Liver (tissue), 9 donors: Measurements from ENCODE around the gene SVEP1. TPM values are rescaled to one million over a fixed set of nuclear protein-coding genes. Genes with fewer than 3 reads are reported as not detected.

Experiments used
- DNase-seq: peaks from one replicate; pipeline ENCODE4 v3.0.0-alpha.2; 2017; ENCODE audit warnings: low spot score
- H3K27ac ChIP-seq, 2 donors: one replicate each; pipeline ENCODE4 v1.7.0; 2013; ENCODE audit warnings: inconsistent platforms in 2 of 2, low read length in 2 of 2, control low read depth in 1 of 2, low read depth in 1 of 2, mild to moderate bottlenecking in 1 of 2
- H3K27me3 ChIP-seq, 4 donors: one replicate each; pipeline versions ENCODE4 v1.6.1 to v1.7.0; 2013; ENCODE audit warnings: low read length in 3 of 4, inconsistent platforms in 1 of 4, mild to moderate bottlenecking in 1 of 4, moderate library complexity in 1 of 4; ENCODE audit not compliant: control insufficient read depth in 4 of 4, insufficient read depth in 4 of 4
- H3K36me3 ChIP-seq, 4 donors: one replicate each; pipeline versions ENCODE4 v1.6.1 to v1.7.0; 2013; ENCODE audit warnings: low read length in 3 of 4, mild to moderate bottlenecking in 3 of 4, low read depth in 1 of 4, moderate library complexity in 1 of 4; ENCODE audit not compliant: control insufficient read depth in 4 of 4, insufficient read depth in 3 of 4
- H3K4me1 ChIP-seq, 4 donors: one replicate each; pipeline versions ENCODE4 v1.6.1 to v1.7.0; 2013; ENCODE audit warnings: low read length in 3 of 4, mild to moderate bottlenecking in 3 of 4, moderate library complexity in 1 of 4; ENCODE audit not compliant: control insufficient read depth in 4 of 4, insufficient read depth in 4 of 4
- H3K4me3 ChIP-seq, 3 donors: one replicate each; pipeline versions ENCODE4 v1.6.1 to v1.7.0; 2013; ENCODE audit warnings: low read length in 3 of 3, control low read depth in 1 of 3, low read depth in 1 of 3, mild to moderate bottlenecking in 1 of 3
- H3K9ac ChIP-seq, 2 donors: one replicate each; pipeline ENCODE4 v1.7.0; 2013; ENCODE audit warnings: low read length in 2 of 2, mild to moderate bottlenecking in 2 of 2, moderate library complexity in 2 of 2, control low read depth in 1 of 2, low read depth in 1 of 2
- H3K9me3 ChIP-seq, 4 donors: one replicate each; pipeline versions ENCODE4 v1.6.1 to v1.7.0; 2013; ENCODE audit warnings: low read length in 3 of 4; ENCODE audit not compliant: control insufficient read depth in 4 of 4
- ATF3 ChIP-seq: IDR thresholded peaks from 2 replicates; pipeline ENCODE4 v1.6.1; 2016; ENCODE audit warnings: antibody characterized with exemption
- CTCF ChIP-seq: fragments of 150-350 bp; IDR thresholded peaks from 2 replicates; pipeline ENCODE4 v1.5.1; 2017; ENCODE audit warnings: improper control_type of control experiment, low read depth, low read length; ENCODE audit not compliant: missing input control
- EGR1 ChIP-seq, 2 donors: IDR thresholded peaks; 2 replicates each; pipeline ENCODE4 v1.6.1; 2016 to 2018; ENCODE audit warnings: antibody characterized with exemption in 2 of 2, low read depth in 2 of 2
- FOXA1 ChIP-seq: IDR thresholded peaks from 2 replicates; pipeline ENCODE4 v1.6.1; 2016; ENCODE audit warnings: antibody characterized with exemption
- FOXA2 ChIP-seq: IDR thresholded peaks from 2 replicates; pipeline ENCODE4 v1.6.1; 2016; ENCODE audit warnings: antibody characterized with exemption
- GABPA ChIP-seq, 2 donors: IDR thresholded peaks in 1 of 2; conservative IDR thresholded peaks in 1 of 2; 2 replicates each; pipeline ENCODE4 v1.6.1; 2016; ENCODE audit warnings: antibody characterized with exemption in 2 of 2, mild to moderate bottlenecking in 1 of 2, moderate library complexity in 1 of 2
- HNF4A ChIP-seq, 2 donors: conservative IDR thresholded peaks; 2 replicates each; pipeline ENCODE4 v1.6.1; 2016; ENCODE audit warnings: antibody characterized with exemption in 2 of 2, mild to moderate bottlenecking in 2 of 2
- HNF4G ChIP-seq: IDR thresholded peaks from 2 replicates; pipeline ENCODE4 v1.6.1; 2016; ENCODE audit warnings: antibody characterized with exemption
- JUND ChIP-seq, 2 donors: IDR thresholded peaks; 2 replicates each; pipeline ENCODE4 v1.6.1; 2016; ENCODE audit warnings: antibody characterized with exemption in 2 of 2
- MAX ChIP-seq: IDR thresholded peaks from 2 replicates; pipeline ENCODE4 v1.6.1; 2016; ENCODE audit warnings: antibody characterized with exemption
- NR2F2 ChIP-seq: IDR thresholded peaks from 2 replicates; pipeline ENCODE4 v1.6.1; 2016; ENCODE audit warnings: antibody characterized with exemption
- RAD21 ChIP-seq, 2 donors: IDR thresholded peaks; 2 replicates each; pipeline ENCODE4 v1.6.1; 2016; ENCODE audit warnings: antibody characterized with exemption in 2 of 2, mild to moderate bottlenecking in 2 of 2
- REST ChIP-seq: IDR thresholded peaks from 2 replicates; pipeline ENCODE4 v1.6.1; 2016; ENCODE audit warnings: antibody characterized with exemption, mild to moderate bottlenecking
- RXRA ChIP-seq, 2 donors: IDR thresholded peaks; 2 replicates each; pipeline ENCODE4 v1.6.1; 2017 to 2018; ENCODE audit warnings: antibody characterized with exemption in 2 of 2, mild to moderate bottlenecking in 1 of 2
- SP1 ChIP-seq: IDR thresholded peaks from 2 replicates; pipeline ENCODE4 v1.6.1; 2018; ENCODE audit warnings: antibody characterized with exemption, mild to moderate bottlenecking
- TAF1 ChIP-seq: conservative IDR thresholded peaks from 2 replicates; pipeline ENCODE4 v1.6.1; 2016; ENCODE audit warnings: antibody characterized with exemption, mild to moderate bottlenecking
- YY1 ChIP-seq: IDR thresholded peaks from 2 replicates; pipeline ENCODE4 v1.6.1; 2016; ENCODE audit warnings: antibody characterized with exemption, mild to moderate bottlenecking
- ZBTB33 ChIP-seq: IDR thresholded peaks from 2 replicates; pipeline ENCODE4 v1.6.1; 2016; ENCODE audit warnings: antibody characterized with exemption
- WGBS: extraction: QIAGEN DNeasy Blood & Tissue Kit; methylation state at CpG from one replicate; pipeline ENCODE4 v1.1.7; 2013; 5-methylcytosine and 5-hydroxymethylcytosine counted together
- polyA plus RNA-seq, 2 donors: library from polyadenylated mRNA; stranded (reverse) in 1 of 2; unstranded in 1 of 2; fragments of 200-250 nt in 1 of 2; fragments of >200 nt in 1 of 2; fragmentation: Nextera tagmentation in 1 of 2; extraction: Ambion mirVana in 1 of 2; gene quantifications; one replicate each; pipeline versions ENCODE4 v1.2.1 to v1.2.3, GENCODE V29; 2013 to 2015
- total RNA-seq, 2 donors: library from RNA; depleted of rRNA; stranded (reverse); fragments of >200 nt; gene quantifications; one replicate each; pipeline ENCODE4 v1.2.3, GENCODE V29; 2014
- donor health status: healthy.
- donor health status: healthy.
- donor health status: healthy.
- donor health status: healthy.
- donor health status: healthy.

SVEP1 gene
- total and polyA plus RNA-seq, 4 donors = 0.58 to 7.5 (median 1.8) TPM

- no peak for TF ChIP-seq ATF3
- no peak for TF ChIP-seq RAD21 (IDR thresholded peaks at IDR 0.05)
- no peak for TF ChIP-seq FOXA2
- no peak for TF ChIP-seq JUND (IDR thresholded peaks at IDR 0.05)
- Histone ChIP-seq H3K9me3 (no peaks in the 10 kb centered on the region), H3K9ac (no peak overlapping the region), H3K4me1 (no peaks in the 10 kb centered on the region), H3K27me3 (no peaks in the 10 kb centered on the region), H3K36me3 (no peaks in the 10 kb centered on the region), H3K4me3 (no peak overlapping the region), H3K27ac (no peak overlapping the region)
- no peak for DNase-seq
- WGBS = 29% methylated on average over 3 of the region's 3 CpGs
These were observed 233.2 kb downstream of the SVEP1 start for GRCh38 chr9:110346325-110346724.

GRCh38 chr9:110344821-110345220, 234.7 kb downstream of the SVEP1 start:
- H3K36me3 ChIP-seq = no peaks in the 10 kb centered on the region
- no peak overlapping the region for H3K27ac ChIP-seq
- 92% methylated on average over 6 of the region's 6 CpGs for WGBS
- TF ChIP-seq REST (no peak), HNF4G (no peak), NR2F2 (no peak), FOXA2 (no peak), HNF4A (conservative IDR thresholded peaks at IDR 0.05) (no peak), ATF3 (no peak), ZBTB33 (no peak), RXRA (IDR thresholded peaks at IDR 0.05) (no peak), GABPA (IDR thresholded peaks at IDR 0.05 in 1 of 2, conservative IDR thresholded peaks at IDR 0.05 in 1 of 2) (no peak), RAD21 (IDR thresholded peaks at IDR 0.05) (no peak), SP1 (no peak), YY1 (no peak), JUND (IDR thresholded peaks at IDR 0.05) (no peak), FOXA1 (no peak), MAX (no peak), EGR1 (IDR thresholded peaks at IDR 0.05; ENCODE audit: low read depth in 2 of 2) (no peak), CTCF (no peak), TAF1 (no peak)
- no peaks in the 10 kb centered on the region for H3K4me1 ChIP-seq
- no peaks in the 10 kb centered on the region for H3K27me3 ChIP-seq
- DNase-seq = no peak
- no peak overlapping the region for H3K4me3 ChIP-seq
- H3K9me3 ChIP-seq = no peaks in the 10 kb centered on the region
- no peak overlapping the region for H3K9ac ChIP-seq
